Stimulated activated CD8-positive, alpha-beta memory T cell treated with anti-CD3 and anti-CD28 coated beads, Interleukin-15, amount 100 ng/mL, for 1 hour (primary cell): Measurements from ENCODE around the gene PRRG3.
"Not testable (repeated sequence)": the region's sequence is repeated elsewhere in the genome, so short reads cannot be mapped to it uniquely, and the experiment has no call there.

Source experiments
- DNase-seq: peaks from one replicate; pipeline ENCODE4 v3.0.0-alpha.2; 2020; ENCODE audit warnings: low read depth

PRRG3 gene

DNA sequence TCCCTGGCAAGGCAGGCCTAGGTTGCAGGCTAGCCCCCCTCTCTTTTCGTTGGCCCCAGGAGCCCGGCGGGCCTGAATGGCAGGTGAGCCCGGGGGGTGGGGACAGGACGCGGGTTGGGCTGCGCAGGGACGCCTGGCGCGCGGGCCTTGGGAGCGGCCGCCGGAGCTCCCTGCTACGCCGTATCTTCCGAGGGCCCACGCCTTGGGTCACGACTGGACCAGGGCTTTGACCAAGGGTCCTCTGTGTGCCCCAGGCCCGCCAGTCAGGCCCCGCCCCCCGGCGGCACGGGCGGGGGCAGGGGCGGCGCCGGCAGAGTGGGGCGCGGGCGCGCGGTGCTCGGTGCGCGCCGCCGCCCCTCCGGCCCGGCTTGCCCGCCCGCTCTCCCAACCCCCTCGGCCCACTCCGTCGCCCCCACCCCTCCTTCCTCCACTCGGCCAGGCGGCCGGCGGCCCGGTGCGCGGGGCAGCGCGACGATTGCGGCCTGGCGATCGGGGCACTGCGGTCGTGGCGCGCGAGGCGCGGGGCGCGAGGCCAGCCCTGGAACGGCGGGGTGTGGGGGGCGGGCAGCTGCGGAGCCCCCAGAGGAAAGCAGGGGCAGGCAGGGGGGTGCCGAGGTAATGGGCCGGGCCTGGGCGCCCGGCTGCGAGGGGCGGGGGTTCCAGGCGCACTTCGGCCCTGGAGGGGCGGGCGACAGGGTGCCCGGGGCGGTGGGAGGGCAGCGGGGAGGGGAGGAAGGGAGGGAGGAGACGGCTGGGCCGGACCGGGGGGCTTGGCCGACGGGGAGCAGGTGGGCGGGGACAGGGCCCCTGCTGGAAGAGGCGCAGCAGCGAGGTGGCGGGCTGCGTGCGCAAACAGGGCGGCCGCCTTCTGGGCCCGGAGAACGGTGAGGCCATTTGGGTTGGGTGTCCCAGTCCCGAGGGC, at the start of gene PRRG3:
PRRG3 (plus strand) TSS at position 798 of the 922 bp plus-strand sequence. CDS start 3,357 bp downstream, outside the sequence.
- no peak for DNase-seq

GRCh38 chrX:151675121-151675746, 20.0 kb upstream of the PRRG3 start:
- no peak for DNase-seq

DNA sequence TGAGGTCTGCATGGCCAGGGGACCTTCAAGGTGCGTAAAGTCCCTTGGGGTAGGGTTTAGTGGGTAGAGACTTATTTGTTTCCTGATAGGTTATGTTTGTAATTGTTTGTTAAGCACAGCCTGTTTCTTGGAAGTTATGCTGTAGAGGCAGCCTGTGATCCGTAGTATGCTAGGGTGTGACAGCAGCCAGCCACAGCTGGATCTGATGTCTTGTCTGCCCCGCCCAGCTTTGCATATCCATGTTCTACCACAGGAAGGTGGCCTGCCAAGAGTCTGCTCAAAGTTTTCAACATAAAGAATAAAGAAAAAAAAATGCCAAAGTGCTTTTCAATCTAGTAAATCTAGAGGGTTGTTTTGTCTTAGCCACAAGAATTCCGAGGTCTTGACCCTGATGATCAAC, 19.1 kb upstream of the PRRG3 start:
- no peak for DNase-seq

DNA sequence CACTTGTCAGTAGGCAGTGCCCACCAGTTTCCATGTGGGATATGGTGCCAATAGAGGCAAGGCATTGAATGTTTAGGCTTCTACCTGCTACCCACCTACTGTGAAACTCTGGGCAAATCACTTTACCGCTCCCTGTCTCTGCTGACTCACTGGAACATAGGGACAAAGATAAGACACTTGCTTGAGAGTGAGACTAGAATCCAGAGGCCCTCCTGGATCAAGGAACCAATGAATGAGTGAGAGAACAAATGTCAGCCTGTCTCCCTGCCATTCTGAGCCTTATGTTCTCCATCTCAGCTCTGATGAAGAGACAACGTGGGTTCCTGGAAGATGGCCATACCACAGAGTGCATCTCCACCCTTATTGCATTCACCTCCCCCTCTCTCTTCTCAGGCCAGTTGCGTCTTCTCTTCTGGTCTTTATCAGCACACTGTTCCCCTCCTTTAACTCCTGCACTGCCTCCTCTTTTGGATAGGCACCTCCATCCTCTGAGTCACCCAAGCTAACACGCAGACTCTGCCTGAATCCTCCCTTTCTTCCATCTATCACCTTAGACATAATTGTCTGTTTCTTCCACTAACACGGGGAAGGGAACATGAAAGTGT, 15.4 kb upstream of the PRRG3 start:
- DNase-seq = no peak

DNA sequence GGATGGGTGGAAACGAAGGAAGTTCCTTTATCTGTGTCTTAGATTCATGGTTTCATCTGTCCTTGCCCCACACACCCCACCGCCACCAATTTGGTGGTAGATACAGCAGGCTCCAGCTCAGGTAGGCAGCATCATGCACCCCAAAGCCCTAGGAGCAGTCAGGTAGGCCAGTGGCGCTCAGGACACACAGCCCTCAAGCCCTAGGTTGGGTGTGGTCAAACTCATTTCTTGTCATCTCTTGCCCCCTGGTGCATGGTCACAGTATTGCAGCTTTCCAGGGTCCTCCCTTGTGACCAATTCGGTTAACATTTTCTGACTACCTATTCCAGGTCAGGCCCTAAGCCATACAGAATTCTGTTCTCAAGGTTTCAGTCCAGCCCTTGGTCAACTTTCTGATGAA, 14.5 kb upstream of the PRRG3 start:
- DNase-seq = peak; percentile 14

GRCh38 chrX:151687635-151688034, 7.6 kb upstream of the PRRG3 start:
- DNase-seq = no peak

- DNase-seq = no peak
These were observed 6.6 kb upstream of the PRRG3 start for GRCh38 chrX:151688695-151689094.

DNA sequence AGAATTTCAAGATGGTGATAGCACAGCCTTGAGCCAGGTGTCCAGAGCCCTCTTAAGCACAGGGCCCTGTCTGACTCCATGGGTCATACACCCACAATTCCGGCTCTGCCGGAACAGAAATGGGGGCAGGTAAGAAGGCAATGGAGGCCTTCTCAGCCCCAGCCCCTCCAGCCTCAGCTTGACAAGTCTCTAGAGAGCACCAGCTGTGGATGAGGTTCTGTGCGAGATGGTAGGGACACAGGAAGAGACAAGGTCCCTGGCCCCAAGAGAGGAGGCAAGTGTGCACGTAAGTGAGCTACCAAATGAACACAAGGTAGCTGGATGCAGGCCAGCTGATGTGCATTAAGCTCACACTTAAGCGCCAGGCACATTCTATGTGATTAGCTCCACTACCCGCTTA, 2.4 kb upstream of the PRRG3 start:
- DNase-seq = no peak

DNA sequence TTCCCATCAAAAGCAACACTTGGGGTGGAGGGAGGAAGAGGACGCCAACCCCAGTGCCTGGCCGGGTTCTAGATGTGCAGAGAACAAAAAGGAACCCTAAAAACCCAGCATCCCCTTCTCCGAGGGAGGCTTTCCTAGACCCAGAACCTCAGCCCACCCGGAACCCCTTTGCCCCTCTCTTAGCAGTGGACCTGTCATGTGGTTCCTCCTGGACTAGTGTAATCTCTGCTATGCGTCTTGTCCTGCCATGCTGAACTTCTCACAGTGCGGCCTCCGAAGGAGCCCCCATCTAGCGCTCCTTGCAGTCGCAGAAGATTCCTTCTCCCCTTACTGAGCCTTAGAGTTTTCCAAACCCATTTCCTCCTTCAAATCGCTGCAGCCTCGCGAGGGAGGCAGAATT, 1.1 kb upstream of the PRRG3 start:
- DNase-seq = no peak

DNA sequence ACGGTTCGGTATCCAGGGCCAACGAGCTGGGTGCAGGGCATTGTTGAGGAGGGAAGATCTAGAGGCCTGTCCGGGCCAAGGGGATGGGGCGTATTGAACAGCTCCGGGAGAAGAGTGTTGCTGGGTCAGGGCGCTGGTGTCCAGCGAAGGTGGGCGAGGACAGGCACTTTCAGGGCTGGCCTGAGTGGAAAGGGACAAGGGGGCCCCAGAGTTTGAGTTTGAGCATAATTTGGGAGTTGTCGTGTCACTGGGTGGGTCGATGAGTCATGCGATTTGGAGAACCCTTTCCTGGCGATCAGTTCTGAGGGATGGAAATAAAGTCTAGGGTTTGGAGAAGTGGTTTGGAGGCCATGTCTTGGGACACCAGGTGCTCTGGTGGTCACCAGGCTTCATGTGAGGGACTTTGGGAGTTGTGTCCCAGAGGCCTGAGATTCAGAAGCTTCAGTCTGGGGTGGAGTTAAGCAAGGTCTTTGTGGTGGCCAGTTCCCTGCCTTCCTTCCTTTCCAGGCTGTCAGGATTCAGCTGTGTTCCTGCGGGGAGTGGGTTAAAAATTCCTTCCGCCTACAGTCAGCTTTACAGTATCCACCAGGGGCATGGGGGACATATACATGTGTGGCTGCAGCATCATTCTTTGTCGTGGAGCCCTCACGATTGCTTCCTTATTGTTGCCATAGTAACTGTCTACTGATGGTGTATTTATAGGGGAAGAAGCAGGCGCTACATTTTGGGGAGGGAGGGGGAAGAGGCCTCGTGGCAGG, 504 bp downstream of the PRRG3 start:
- no peak for DNase-seq

GRCh38 chrX:151697082-151697481, 1.8 kb downstream of the PRRG3 start:
- DNase-seq = not testable (repeated sequence)

- DNase-seq = no peak
These were observed 2.3 kb downstream of the PRRG3 start for GRCh38 chrX:151697522-151697921.

DNA sequence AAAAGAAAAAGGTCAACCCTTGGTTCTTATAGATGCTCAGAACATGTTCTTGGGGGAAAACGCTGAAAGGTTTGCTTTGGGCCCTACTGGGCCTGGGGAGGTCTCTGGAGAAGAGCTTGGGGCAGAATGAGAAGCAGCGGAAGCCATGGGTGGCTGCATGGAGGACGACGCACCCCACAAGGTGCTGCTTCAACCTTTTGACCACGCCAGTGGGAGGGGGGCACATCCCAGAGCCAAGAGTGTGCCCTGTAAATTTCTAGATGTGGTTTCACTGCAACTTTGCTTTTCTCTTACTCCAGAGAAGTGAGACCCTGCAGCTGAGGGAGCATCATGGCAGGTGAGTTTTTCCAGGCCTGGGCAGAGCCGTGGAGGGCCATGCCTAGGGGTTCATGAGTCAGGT, 3.2 kb downstream of the PRRG3 start:
- no peak for DNase-seq

GRCh38 chrX:151699746-151700145, 4.5 kb downstream of the PRRG3 start:
- no peak for DNase-seq

DNA sequence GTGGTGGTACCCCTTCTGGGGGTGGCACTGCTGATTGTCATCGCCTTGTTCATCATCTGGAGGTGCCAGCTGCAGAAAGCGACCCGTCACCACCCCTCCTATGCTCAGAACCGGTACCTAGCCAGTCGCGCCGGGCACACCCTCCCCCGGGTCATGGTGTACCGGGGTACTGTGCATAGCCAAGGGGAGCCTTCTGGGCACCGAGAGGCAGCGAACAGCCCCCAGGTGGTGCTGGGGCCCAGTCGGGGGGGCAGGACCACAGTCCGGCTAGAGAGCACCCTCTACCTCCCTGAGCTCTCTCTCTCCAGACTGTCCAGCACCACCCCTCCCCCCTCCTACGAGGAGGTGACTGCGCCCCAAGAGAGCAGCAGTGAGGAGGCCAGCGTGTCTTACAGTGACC, 5.3 kb downstream of the PRRG3 start:
- DNase-seq = no peak

DNA sequence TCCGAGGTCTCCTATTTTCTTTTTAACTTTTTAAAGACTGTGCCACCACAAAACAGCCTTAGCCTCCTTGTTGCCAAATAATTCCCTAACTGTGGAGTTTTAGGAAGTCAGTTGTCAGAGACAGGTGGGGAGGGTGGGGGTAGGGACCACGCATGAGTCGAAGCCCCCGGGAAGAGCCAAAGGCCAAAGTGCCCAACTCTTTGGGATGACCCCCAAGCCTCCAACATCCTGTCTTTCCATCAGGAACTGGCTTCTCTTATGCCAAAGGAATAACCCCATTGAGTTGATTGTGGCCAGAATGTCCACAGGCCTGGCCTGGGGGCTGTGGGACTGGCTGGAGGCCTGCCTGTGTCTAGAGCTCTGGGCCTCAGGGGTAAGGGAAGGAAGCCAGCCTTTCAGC, 5.8 kb downstream of the PRRG3 start:
- no peak for DNase-seq

- DNase-seq = no peak
These were observed 6.3 kb downstream of the PRRG3 start for GRCh38 chrX:151701531-151701930.

DNA sequence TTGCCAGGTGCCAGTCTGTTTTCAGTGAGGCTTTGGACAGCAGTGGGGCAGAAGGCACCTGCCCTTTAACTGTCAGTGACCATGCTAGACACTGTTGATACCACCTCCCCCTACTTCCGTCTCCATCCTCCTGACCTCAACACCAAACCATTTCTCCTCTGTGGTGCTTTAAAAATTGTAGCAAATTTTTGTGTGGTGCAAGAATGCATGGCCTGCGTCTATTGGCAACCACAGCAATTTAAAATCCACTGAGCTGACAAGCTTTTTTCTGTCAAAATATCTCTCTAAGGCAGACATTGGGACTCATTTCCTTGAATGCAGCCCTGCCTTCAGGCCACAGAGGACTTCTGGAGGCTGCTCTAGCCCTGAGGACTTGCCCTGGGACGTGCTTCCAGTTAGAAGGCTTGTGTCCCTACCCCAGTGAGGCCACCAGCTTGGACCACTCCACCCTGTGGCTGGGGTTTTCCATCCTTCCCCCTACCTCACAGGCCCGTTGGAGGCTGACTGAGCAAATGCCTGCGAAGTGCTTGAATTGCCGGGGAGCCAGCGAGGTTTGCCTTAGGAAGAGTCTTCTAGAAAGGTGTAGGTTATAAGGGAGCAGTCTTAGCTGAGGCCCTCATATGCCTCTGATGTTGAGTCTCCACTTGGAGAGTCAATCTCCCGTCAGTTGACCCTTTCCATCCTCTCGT, 6.9 kb downstream of the PRRG3 start:
- DNase-seq = no peak

DNA sequence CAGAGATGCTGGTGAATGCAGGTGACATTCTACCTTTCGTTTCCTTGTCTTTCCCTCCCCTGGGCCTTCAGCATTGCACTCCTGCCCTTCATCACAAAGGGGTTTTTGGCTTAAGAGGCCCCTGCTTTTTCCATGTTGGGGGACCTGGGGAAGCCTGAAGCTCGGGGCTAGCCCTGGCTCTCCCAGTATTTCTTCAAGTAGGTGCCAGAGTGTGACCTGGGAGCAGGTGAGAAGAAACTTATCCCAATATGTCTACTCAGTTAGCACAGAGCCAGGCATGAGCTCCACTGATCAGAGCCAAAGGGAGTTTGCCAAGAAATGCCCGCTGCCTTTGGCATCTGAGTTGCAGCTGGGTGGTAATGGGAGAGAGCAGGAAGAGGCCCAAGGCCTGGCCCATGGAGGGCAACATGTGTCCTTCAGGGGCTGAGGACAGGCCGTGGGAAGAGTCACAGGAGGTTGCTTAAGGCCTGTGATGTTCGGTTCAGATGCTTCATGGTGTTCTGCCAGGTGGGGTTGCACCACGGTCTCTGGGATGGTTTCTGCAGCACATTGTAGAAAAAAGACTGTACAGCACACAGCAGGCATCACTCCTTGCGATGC, 7.6 kb downstream of the PRRG3 start:
- no peak for DNase-seq

- no peak for DNase-seq
These were observed 8.2 kb downstream of the PRRG3 start for GRCh38 chrX:151703487-151703886.

GRCh38 chrX:151704041-151704663, 8.9 kb downstream of the PRRG3 start:
- no peak for DNase-seq
